Ovary (tissue), 9 donors: Measurements from ENCODE around the gene LTBP4. TPM values are rescaled to one million over a fixed set of nuclear protein-coding genes. Genes with fewer than 3 reads are reported as not detected.
A peak's percentile ranks its signal among the peaks of the same experiment; 100 is the strongest.

Experiments
- DNase-seq, 5 donors: peaks; one replicate each; pipeline ENCODE4 v3.0.0-alpha.2; 2019 to 2020
- H3K27ac ChIP-seq, 2 donors: fragments of 200-600 bp; one replicate each; pipeline versions ENCODE4 v1.5.1 to v1.8.0; 2019 to 2022
- H3K27me3 ChIP-seq: fragments of 200-600 bp; one replicate; pipeline ENCODE4 v1.8.0; 2022
- H3K36me3 ChIP-seq: fragments of 200-600 bp; sonication (generic); one replicate; pipeline ENCODE4 v1.5.1; 2019
- H3K4me1 ChIP-seq: one replicate; pipeline ENCODE4 v1.8.1; 2013; ENCODE audit warnings: mild to moderate bottlenecking, moderate library complexity; ENCODE audit not compliant: insufficient read depth
- H3K4me3 ChIP-seq: fragments of 200-600 bp; sonication (generic); one replicate; pipeline ENCODE4 v1.5.1; 2017
- H3K9me3 ChIP-seq, 2 donors: fragments of 200-600 bp in 1 of 2; sonication (generic) in 1 of 2; one replicate each; pipeline versions ENCODE4 v1.5.1 to v1.8.1; 2013 to 2019; ENCODE audit warnings: mild to moderate bottlenecking in 1 of 2, moderate library complexity in 1 of 2
- EP300 ChIP-seq: sonication (generic); formaldehyde crosslinking; IDR thresholded peaks from one replicate; pipeline ENCODE4 v1.6.1; 2017; ENCODE audit warnings: antibody characterized with exemption
- POLR2A ChIP-seq: fragments of 450-650 bp; IDR thresholded peaks from one replicate; pipeline ENCODE4 v1.6.1; 2017; ENCODE audit warnings: antibody characterized with exemption, mild to moderate bottlenecking, moderate library complexity
- WGBS, 3 donors: extraction: QIAGEN DNeasy Blood & Tissue Kit in 1 of 3; methylation state at CpG; one replicate each; pipeline versions ENCODE4 v1.1.5 to v1.1.7; 2013 to 2017; 5-methylcytosine and 5-hydroxymethylcytosine counted together
- intact Hi-C, 4 donors: fragments of 100-400 bp; cut with DNase I; formaldehyde crosslinking; loops; one replicate each; pipeline versions ENCODE4 v1.11.0 to v1.15.1; 2022 to 2023
- polyA plus RNA-seq, 2 donors: library from polyadenylated mRNA; stranded (reverse); fragments of 200-250 nt in 1 of 2; fragments of 350-450 nt in 1 of 2; fragmentation: Illumina TruSeq in 1 of 2; extraction: RNeasy Lipid Tissue Mini Kit (QIAGEN cat#74804) in 1 of 2; gene quantifications; one replicate each; pipeline ENCODE4 v1.2.3, GENCODE V29; 2013 to 2014
- total RNA-seq, 7 donors: library from RNA; depleted of rRNA in 2 of 7; stranded (reverse); fragments of >200 nt in 2 of 7; fragmentation: NEBNext Ultra II Directional in 3 of 7; extraction: Animal tissue kit (Norgen Biotek cat#: 25700) in 3 of 7; gene quantifications; one replicate each; pipeline versions ENCODE4 v1.1.0 to v1.2.4, GENCODE V29; 2016 to 2023
- TF ChIP-seq, protein P1 (sequence below), 3 donors: fragments of 450-650 bp in 2 of 3; fragments of 200-600 bp in 1 of 3; IDR thresholded peaks; one replicate each; pipeline versions ENCODE4 v1.5.1 to v1.8.0; 2016 to 2022; ENCODE audit warnings: antibody characterized with exemption in 3 of 3, mild to moderate bottlenecking in 1 of 3
- donor health status: DM: no; HTN: no; CAD: no; lungs with moderate emphysema.
- donor health status: DM: no; HTN: no; CAD: no.
- donor health status: Bipolar disorder and iron deficiency.
- donor health status: DM: yes; HTN: yes; CAD: no.
- donor health status: DM: no; HTN: no; CAD: no.
- donor health status: DM: yes; HTN: yes; CAD: no.

Gene LTBP4
- total and polyA plus RNA-seq, 9 donors = 152 to 840 (median 524) TPM

GRCh38 chr19:40639638-40639982, 38.4 kb downstream of the LTBP4 start:
- Histone ChIP-seq H3K36me3 (no peaks in the 10 kb centered on the region), H3K4me1 (peaks cover 4% of the 10 kb centered on the region), H3K27me3 (no peaks in the 10 kb centered on the region), H3K4me3 (no peak overlapping the region), H3K27ac (no peak overlapping the region), H3K9me3 (no peaks in the 10 kb centered on the region)
- TF ChIP-seq EP300 = no peak
- TF ChIP-seq, protein P1, sequence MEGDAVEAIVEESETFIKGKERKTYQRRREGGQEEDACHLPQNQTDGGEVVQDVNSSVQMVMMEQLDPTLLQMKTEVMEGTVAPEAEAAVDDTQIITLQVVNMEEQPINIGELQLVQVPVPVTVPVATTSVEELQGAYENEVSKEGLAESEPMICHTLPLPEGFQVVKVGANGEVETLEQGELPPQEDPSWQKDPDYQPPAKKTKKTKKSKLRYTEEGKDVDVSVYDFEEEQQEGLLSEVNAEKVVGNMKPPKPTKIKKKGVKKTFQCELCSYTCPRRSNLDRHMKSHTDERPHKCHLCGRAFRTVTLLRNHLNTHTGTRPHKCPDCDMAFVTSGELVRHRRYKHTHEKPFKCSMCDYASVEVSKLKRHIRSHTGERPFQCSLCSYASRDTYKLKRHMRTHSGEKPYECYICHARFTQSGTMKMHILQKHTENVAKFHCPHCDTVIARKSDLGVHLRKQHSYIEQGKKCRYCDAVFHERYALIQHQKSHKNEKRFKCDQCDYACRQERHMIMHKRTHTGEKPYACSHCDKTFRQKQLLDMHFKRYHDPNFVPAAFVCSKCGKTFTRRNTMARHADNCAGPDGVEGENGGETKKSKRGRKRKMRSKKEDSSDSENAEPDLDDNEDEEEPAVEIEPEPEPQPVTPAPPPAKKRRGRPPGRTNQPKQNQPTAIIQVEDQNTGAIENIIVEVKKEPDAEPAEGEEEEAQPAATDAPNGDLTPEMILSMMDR (IDR thresholded peaks at IDR 0.05) = no peak
- no peak for TF ChIP-seq POLR2A
- no peak for DNase-seq
- 42 to 62% (median 50%) methylated on average over 6 of the region's 6 CpGs for WGBS, 3 donors
- intact Hi-C loops = loop anchor here in 2 of 4 donors (10.0 kb wide), 1 partner anchor 335 kb away; no protein-coding TSS in a partner anchor

DNA sequence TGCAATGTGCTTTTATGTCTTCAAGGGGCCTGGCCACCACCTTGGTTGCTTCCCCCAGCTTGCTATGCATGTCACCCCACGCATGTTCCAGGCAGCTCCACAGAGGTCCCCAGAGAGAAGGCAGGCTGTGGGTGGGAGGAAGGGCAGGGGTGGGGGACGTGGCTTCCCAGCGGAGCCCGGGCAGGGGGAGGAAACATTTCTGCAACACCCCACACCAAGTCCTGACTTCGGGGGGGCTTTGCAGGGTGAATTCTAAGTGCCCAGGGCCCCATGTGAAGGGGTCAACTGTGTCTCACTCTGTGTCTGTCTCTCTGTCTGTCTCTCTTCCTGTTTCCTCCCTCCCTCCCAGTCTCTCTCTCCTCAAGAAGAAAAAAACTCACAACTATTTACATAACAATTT, 39.6 kb downstream of the LTBP4 start:
- TF ChIP-seq, protein P1 (IDR thresholded peaks at IDR 0.05) = no peak
- TF ChIP-seq POLR2A (no peak), EP300 (no peak)
- no peaks in the 10 kb centered on the region for H3K27me3 ChIP-seq
- intact Hi-C loops = no loop called here
- peak in 2 of 5 donors; percentile 40 to 50 for DNase-seq
- no peaks in the 10 kb centered on the region for H3K9me3 ChIP-seq
- H3K4me1 ChIP-seq = peaks cover 4% of the 10 kb centered on the region
- H3K4me3 ChIP-seq = no peak overlapping the region
- WGBS, 3 donors = 5 to 7% (median 5%) methylated on average over 5 of the region's 5 CpGs
- H3K27ac ChIP-seq = no peak overlapping the region
- H3K36me3 ChIP-seq = no peaks in the 10 kb centered on the region

DNA sequence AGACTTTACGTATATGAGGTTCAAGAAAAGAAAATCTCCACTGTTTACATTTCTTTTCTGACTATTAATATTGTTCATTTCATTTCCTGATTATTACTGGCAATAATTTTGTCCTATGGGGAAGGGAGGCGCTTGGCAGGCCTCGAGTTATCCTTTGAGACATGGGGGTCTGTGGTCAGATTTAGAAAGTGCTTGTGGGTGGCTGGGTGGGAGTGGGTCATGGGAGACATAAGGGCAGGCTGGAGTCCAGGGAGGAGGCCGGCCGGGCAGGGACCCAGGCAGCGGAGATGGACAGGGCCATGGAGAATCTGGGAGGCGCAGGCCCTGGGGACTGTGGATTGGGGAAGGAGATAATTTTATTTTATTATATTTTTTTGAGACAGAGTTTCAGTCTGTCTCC, 40.1 kb downstream of the LTBP4 start:
- peaks cover 4% of the 10 kb centered on the region for H3K4me1 ChIP-seq
- DNase-seq = no peak
- H3K4me3 ChIP-seq = no peak overlapping the region
- H3K9me3 ChIP-seq = no peaks in the 10 kb centered on the region
- H3K27me3 ChIP-seq = no peaks in the 10 kb centered on the region
- intact Hi-C loops = no loop called here
- TF ChIP-seq EP300 (no peak), POLR2A (no peak)
- TF ChIP-seq, protein P1 (IDR thresholded peaks at IDR 0.05) = no peak
- H3K27ac ChIP-seq = no peak overlapping the region
- 10 to 18% (median 11%) methylated on average over 7 of the region's 7 CpGs for WGBS, 3 donors
- H3K36me3 ChIP-seq = no peaks in the 10 kb centered on the region

DNA sequence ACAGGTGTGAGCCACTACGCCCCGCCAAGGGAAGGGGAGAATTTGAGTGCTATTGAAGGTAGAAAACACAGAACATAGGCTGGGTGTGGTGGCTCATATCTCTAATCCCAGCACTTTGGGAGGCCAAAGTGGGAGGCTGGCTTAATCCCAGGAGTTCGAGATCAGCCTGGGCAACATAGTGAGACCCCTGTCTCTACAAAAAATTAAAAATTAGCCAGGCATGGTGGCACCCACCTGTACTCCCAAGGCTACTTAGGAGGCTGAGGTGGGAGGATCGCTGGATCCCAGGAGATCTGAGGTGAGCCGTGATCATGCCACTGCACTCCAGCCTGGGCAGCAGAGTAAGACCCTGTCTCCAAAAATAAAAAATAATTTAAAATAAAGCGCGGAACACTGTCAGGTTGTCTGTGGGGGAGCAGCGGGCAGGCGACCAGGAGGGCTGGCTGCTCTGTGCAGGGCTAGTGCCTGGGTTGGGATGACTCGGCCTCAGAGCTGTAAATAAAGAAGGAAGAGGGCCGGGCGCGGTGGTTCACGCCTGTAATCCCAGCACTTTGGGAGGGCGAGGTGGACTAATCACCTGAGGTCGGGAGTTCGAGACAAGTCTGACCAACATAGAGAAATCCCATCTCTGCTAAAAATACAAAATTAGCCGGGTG, 41.0 kb downstream of the LTBP4 start:
- H3K36me3 ChIP-seq = no peaks in the 10 kb centered on the region
- intact Hi-C loops = no loop called here
- H3K27me3 ChIP-seq = no peaks in the 10 kb centered on the region
- H3K9me3 ChIP-seq = no peaks in the 10 kb centered on the region
- H3K27ac ChIP-seq = no peak overlapping the region
- TF ChIP-seq, protein P1 (IDR thresholded peaks at IDR 0.05) = no peak
- TF ChIP-seq EP300 (no peak), POLR2A (no peak)
- DNase-seq = no peak
- WGBS, 3 donors = 91 to 93% (median 92%) methylated on average over 18 of the region's 18 CpGs
- no peak overlapping the region for H3K4me3 ChIP-seq
- H3K4me1 ChIP-seq = peaks cover 8% of the 10 kb centered on the region
